Right ventricle myocardium inferior (tissue), 1 donor: Measurements from ENCODE around the gene TAF4B. TPM values are rescaled to one million over a fixed set of nuclear protein-coding genes. Genes with fewer than 3 reads are reported as not detected.

Experiments used
- ATAC-seq: fragments of 200-7000 bp; cut with Tn5 transposase; one replicate; pipeline ENCODE4 v1.9.1; 2020; ENCODE audit warnings: mild to moderate bottlenecking, moderate library complexity
- DNase-seq: peaks from one replicate; pipeline ENCODE4 v3.0.0; 2021; ENCODE audit errors: missing footprints
- intact Hi-C: fragments of 100-400 bp; cut with DNase I; formaldehyde crosslinking; loops from one replicate; pipeline ENCODE4 v1.11.0; 2022
- total RNA-seq: library from RNA; stranded (reverse); fragmentation: NEBNext Ultra II Directional; extraction: Animal tissue kit (Norgen Biotek cat#: 25700); gene quantifications from one replicate; pipeline ENCODE4 v1.2.1, GENCODE V29; 2021
- donor health status: DM: no; HTN: yes; CAD: no; lungs with severe emphysema.

TAF4B gene
- total RNA-seq, 1 donor from 2014 or later: 1.2 TPM

DNA sequence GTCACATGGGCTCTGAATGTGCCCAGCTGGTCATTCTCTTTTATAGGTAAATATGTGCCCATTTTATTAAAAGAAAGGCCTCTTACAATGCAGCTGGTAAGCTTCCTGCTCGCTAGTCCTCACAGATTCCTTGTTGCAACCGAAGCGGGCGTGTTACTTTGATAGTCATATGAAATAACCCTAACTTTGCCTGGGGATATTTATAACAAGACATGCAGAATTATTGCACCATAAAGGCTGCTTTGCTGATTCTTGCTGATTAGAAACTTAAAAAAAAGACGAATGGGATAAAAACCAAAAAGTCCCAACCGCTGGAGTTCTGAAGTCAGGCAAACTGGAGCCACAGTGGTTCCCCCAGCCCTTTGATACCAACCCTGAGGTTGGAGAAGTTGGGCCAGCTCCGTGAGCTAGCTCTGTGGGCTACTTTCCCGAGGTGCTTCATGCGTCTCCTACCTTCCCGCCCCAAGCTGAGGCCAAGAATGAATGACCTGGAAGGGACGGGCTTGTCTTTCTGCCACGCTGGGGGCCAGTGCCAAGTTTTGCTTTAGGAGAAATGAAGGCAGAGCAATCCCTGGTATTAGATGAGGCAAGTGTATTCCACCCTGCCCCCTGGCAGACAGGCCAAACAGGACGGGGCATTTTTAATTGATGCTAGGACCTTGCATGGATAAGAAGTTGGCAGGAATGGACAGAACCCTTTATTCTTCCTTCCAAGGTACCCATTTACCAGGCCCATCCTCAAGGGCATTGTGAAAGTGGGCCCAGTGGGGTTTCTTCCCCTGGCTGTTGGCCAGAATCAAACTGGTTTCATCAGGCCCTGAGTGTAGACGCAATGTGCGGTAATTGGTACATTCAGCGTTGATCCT, 181.7 kb downstream of the TAF4B start:
- ATAC-seq (no peak), DNase-seq (no peak)
- intact Hi-C loops: loop anchor here (5.0 to 10.0 kb wide), 3 partner anchors 214 to 364 kb away; no protein-coding TSS in a partner anchor

GRCh38 chr18:26409091-26409490, 182.8 kb downstream of the TAF4B start:
- ATAC-seq (no peak), DNase-seq (no peak)
- intact Hi-C loops: loop anchor here (5.0 to 10.0 kb wide), 3 partner anchors 213 to 363 kb away; no protein-coding TSS in a partner anchor

- intact Hi-C loops: no loop called here
- DNase-seq (no peak), ATAC-seq (no peak)
These were observed 188.7 kb downstream of the TAF4B start for GRCh38 chr18:26414901-26415440.

GRCh38 chr18:26415631-26416030, 189.4 kb downstream of the TAF4B start:
- DNase-seq: no peak
- ATAC-seq: no peak
- intact Hi-C loops: no loop called here

DNA sequence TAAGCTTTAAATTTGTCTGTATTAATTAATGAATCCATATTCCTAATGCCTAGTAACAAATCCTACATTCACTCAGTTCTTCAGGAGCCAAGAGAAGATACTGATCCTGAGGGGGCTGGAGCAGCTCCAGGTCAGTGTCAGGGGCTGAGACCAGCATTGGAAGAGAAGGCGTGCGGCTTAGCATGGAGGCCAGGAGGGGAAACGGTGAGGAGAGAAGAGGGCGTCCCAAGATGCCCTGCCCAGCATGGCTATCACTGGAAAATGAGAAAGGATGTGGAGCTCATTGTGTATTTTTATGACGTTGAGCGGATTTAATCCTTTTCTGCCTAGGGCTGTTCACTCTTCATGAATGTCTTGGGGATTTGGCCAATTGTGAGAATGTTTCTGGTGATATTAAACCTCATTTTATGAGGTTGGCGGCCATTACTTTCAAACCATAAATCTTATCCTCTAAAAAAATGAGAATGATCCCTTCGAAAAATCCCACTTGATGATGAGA, 190.5 kb downstream of the TAF4B start:
- intact Hi-C loops: no loop called here
- ATAC-seq (no peak), DNase-seq (no peak)

- DNase-seq (no peak), ATAC-seq (no peak)
- intact Hi-C loops: no loop called here
These were observed 190.9 kb downstream of the TAF4B start for GRCh38 chr18:26417190-26417589.

DNA sequence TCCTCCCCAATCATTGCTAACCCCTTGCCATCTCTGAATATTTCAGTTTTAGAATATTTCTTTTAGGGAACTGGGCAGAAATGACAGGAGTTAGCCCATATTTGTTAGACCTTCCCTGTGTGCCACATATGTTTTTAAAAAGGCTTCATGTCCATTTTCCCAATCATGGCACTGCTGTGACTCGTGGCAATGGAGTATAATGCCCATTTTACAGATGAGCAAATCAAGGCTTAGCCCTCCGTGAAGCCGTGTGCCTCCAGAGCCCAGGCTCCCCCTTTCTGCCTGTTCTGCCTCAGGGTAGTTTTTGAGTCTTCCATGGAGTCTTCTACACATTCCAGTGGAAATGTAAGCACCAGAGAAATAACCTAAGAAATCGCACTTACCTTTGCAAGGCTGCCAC, 192.0 kb downstream of the TAF4B start:
- no peak for DNase-seq
- intact Hi-C loops: no loop called here
- ATAC-seq: no peak

DNA sequence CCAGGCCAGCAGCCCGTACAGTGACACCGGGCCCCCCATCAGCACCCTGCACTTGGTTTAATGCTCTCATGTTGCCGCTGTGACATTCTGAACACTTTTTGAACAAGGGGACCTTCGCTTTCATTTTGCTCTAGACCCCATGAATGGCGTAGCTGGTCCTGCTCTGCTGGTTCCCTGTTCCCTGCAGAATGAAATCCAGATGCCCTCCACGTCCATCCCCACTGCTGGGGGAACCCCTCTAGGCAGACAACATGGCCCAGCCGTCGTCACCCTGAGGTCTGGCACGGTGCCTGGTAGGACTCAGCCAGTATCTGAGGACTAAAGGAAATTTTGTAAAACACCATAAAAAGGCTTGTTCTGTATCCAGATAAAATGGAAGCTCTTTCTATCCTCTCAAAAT, 193.5 kb downstream of the TAF4B start:
- no peak for DNase-seq
- intact Hi-C loops: no loop called here
- no peak for ATAC-seq

DNA sequence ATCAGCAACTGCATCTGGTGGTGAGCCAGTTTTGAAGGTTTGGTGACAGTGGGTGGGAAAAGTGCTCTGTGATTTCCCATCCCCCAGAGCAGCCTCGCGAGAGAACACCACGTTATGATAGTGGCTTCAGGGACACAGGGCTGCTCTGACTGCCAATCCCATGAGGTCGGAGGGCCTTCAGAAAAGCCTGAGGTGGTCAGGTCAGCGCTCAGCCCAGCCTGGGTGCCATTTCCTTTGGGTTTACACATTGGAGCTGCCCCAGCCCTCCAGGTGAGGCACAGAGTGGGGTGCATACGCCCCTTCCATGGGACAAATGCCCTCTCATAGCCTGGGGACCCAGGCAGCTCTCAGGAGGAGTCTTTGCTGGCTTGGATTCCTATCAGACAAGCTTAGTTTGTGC, 195.3 kb downstream of the TAF4B start:
- no peak for DNase-seq

DNA sequence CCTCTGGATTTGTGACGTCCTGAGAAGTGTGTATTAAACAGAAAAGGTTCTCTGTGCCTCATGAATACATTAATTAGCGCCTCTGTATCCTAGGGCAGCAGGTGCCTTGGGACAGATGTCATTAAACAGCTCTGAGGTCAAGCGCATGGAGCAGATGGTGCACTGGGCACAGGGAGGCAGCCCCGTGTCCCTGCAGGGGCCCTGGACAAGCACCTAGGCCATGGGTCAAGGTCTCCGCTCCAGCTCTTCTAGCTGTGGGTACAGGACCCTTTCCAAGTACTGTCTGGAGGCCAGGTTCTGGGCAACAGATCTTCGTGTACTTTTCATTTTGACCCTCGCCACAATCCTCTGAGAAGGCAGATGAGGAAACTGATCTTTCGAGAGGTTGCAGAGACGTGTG, 195.7 kb downstream of the TAF4B start:
- no peak for ATAC-seq
- intact Hi-C loops: no loop called here
- DNase-seq: no peak

More for the DNA sequence above, 195.3 kb downstream of the TAF4B start:
- intact Hi-C loops: no loop called here
- no peak for ATAC-seq

DNA sequence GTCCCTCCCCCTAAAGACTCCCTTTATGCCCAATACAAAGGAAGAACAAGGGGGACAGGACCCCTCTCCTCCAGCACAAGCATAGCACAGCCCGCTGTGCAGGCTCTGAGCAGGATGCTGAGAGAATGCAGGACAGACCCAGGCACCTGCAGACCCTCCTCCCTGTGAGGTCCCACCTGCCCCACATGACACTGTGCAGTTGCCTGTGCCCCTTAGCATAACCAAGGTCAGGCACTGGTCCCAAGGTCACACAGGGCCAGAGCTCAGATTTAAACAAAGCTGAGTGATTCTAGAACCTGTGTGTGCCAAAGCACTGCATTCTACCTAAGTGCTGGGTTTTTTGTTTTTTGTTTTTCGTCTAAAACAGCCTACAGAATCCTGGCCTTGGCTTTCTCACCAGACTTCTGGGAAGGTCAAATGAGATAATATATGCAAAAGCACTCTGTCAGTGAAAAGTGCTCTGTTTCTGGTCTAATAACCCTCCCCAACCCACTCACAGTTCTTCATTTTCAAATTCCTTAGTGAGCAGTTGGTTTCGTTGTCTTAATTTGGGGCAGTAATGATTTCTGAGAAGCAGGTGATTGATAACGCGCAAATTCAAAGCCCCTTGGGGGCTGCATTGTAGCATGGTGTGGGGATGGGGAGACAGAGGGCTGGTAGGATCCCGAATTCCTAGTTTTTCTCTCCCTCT, 196.4 kb downstream of the TAF4B start:
- DNase-seq (no peak), ATAC-seq (no peak)
- intact Hi-C loops: no loop called here

DNA sequence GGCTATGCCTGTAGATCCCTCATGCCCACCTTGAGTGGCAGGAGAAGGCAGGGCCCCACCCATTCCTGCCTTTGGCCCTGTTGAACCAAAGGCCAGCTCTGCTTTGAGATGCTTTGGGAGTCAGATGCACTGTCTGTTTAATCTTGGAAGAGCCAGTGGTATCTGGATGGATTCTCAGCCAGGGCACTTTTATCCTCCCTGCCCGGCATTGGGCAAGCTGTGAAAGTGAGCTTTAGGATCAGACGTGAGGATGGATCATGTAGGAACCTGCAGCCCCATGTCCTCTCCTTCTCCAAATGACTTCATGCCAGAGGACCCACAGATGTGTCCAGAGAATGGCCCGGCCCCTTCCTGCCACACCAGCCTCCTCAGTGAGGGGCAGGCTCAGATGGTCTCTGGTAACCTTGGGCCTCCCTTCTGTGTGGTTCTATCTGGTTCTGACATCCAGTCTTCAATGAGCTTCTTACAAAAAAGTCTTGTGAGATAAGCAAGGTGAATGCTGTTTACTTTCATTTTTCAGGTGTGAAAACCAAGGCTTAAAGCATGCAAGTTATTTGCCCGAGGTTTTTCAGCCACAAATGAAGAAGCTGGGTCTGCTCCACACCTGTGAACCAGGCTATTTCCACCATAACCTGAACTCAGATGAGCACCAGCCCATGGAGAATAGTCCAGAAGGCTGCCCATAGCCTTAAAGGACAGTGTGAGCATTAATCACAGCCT, 198.3 kb downstream of the TAF4B start:
- DNase-seq: no peak
- intact Hi-C loops: no loop called here

DNA sequence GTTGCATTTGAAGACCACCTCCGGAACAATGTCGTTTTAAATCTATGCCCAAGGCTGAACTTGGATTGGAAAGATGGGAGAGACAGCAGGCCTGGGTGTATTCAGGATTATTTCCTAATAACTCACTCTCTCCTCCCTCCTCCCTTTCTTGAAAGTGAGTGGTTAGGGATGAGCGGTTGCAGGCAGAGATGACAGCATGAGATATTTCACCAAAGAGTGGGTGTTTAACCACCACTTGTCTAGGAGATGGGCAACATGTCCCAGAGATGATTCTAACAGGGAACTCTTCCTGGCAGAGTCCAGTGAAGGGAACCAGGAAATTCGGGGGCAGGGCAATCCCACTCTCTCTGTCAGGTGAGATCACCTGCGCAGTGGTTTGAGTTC, 198.9 kb downstream of the TAF4B start:
- DNase-seq (no peak), ATAC-seq (no peak)
- intact Hi-C loops: no loop called here

More for the DNA sequence above, 198.3 kb downstream of the TAF4B start:
- no peak for ATAC-seq

GRCh38 chr18:26429535-26430226, 203.4 kb downstream of the TAF4B start:
- intact Hi-C loops: no loop called here
- peak; percentile 60 for ATAC-seq
- DNase-seq: no peak

DNA sequence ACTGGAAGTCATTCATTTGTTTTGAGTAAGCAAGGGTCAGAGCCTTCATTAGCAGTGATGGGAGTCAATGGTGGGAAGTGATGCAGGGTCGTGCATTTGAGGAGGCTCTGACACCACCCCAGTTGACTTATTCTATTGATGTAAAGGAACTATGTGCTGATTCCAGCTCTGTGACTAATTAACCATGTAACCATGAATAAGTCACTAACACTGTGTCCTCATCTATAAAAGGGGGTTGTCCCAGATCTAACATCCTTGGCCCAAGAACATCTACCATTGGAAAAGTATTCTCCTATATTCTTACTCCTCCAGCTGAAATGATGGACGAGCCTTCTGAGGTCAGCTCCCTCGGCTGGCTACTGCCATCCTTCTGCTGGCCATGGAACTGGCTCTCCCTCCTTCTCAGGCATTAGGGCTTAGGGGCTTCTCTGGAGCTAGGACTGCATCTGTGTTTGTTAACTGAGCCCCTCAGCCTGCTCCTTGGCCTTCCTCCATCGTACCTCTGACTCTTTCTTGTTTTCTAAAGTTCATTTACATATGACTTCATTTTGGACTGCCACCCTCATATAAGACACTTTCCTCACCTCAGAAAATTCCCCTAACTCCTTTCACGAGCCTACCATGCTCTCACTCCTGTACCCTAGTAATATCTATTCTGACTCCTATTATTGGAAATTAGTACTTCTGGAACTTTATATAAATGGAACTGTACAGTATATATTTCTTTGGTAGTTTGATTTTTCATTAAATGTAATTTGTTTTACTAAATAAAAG, 206.6 kb downstream of the TAF4B start:
- DNase-seq (no peak), ATAC-seq (no peak)
- intact Hi-C loops: no loop called here

- DNase-seq: no peak
- no peak for ATAC-seq
- intact Hi-C loops: no loop called here
These were observed 208.6 kb downstream of the TAF4B start for GRCh38 chr18:26434887-26435286.

DNA sequence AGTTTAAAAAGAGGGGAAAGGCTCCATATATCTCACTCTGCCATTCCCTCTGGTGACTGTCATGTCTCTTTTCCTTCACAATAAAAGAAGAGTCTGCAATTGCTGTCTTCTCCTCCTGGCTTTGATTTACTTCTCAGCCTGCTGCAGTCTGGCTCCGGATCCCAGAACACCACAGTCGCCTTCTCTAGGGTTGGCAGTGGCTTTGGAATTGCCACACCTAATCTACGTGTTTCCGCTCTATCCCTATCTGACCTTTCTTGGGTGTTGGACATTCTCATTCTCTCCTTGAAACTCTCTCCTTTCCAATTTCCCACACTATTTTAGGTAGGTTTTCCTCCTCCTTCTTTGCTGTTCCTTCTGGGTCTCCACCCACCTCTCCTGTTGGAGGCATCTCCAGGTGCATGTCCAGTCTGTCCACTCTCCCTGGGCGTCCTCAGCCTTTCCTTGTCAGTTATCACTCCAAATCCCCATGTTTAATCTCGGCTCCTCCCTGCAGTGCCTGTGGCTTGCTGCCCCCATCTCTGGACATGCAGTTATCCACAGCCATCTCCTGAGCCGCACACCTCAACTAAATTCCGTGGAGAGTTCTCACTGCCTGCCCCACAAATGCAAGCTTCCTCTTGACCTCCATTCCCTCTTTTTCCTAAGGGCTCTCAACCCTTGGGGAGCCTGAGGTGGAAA, 209.3 kb downstream of the TAF4B start:
- intact Hi-C loops: no loop called here
- DNase-seq: no peak
- ATAC-seq: peak; percentile 63
